HG03378 (cell line): ENCODE measurements around the gene TSHZ3.

Experiments
- ATAC-seq: cut with Tn5 transposase; IDR thresholded peaks from one replicate; pipeline ENCODE4 v1.9.1; 2021; ENCODE audit warnings: mild to moderate bottlenecking, moderate library complexity; ENCODE audit not compliant: unreplicated experiment

TSHZ3 gene

GRCh38 chr19:31354799-31355664 is 5.8 kb upstream of the TSHZ3 start:
- ATAC-seq: no peak

GRCh38 chr19:31354316-31354715 is 5.1 kb upstream of the TSHZ3 start:
- no peak for ATAC-seq

- ATAC-seq: no peak
Measured at GRCh38 chr19:31353833-31354232, 4.6 kb upstream of the TSHZ3 start.

- no peak for ATAC-seq
Measured at GRCh38 chr19:31352782-31353651, 3.8 kb upstream of the TSHZ3 start.

- no peak for ATAC-seq
Measured at GRCh38 chr19:31352296-31352781, 3.1 kb upstream of the TSHZ3 start.

GRCh38 chr19:31351855-31352195 is 2.6 kb upstream of the TSHZ3 start:
- ATAC-seq: no peak

GRCh38 chr19:31351056-31351854 is 2.0 kb upstream of the TSHZ3 start:
- no peak for ATAC-seq

- no peak for ATAC-seq
Measured at GRCh38 chr19:31350693-31351055, 1.4 kb upstream of the TSHZ3 start.

GRCh38 chr19:31350033-31350692 is 927 bp upstream of the TSHZ3 start:
- no peak for ATAC-seq

GRCh38 chr19:31348481-31349159 is 616 bp downstream of the TSHZ3 start:
- ATAC-seq: no peak

- no peak for ATAC-seq
Measured at GRCh38 chr19:31347828-31348392, 1.3 kb downstream of the TSHZ3 start.

GRCh38 chr19:31347354-31347753 is 1.9 kb downstream of the TSHZ3 start:
- no peak for ATAC-seq

- ATAC-seq: no peak
Measured at GRCh38 chr19:31346184-31347059, 2.8 kb downstream of the TSHZ3 start.

GRCh38 chr19:31344403-31344802 is 4.8 kb downstream of the TSHZ3 start:
- ATAC-seq: no peak

- ATAC-seq: no peak
Measured at GRCh38 chr19:31342926-31343325, 6.3 kb downstream of the TSHZ3 start.

GRCh38 chr19:31340042-31341025 is 8.9 kb downstream of the TSHZ3 start:
- ATAC-seq: no peak

- no peak for ATAC-seq
Measured at GRCh38 chr19:31339411-31339810, 9.8 kb downstream of the TSHZ3 start.
